Body of pancreas (tissue), 4 donors: Measurements from ENCODE around the gene HBD. TPM values are rescaled to one million over a fixed set of nuclear protein-coding genes. Genes with fewer than 3 reads are reported as not detected.

ENCODE experiments used
- ATAC-seq: fragments of 150-250 bp; one replicate; pipeline ENCODE4 v1.9.1; 2016
- DNase-seq, 4 donors: peaks; one replicate each; pipeline ENCODE4 v3.0.0-alpha.2; 2019
- H3K27ac ChIP-seq, 4 donors: fragments of 200-600 bp; sonication (generic); 1 replicate in 3 of 4; 2 replicates in 1 of 4; pipeline versions ENCODE4 v1.5.1 to v1.6.1; 2016 to 2019; ENCODE audit warnings: mild to moderate bottlenecking in 1 of 4, mixed read lengths in 1 of 4, moderate library complexity in 1 of 4
- H3K27me3 ChIP-seq, 2 donors: fragments of 200-600 bp; sonication (generic); one replicate each; pipeline ENCODE4 v1.6.0; 2016; ENCODE audit warnings: mild to moderate bottlenecking in 1 of 2
- H3K36me3 ChIP-seq, 2 donors: fragments of 200-600 bp; sonication (generic); replicated peaks in 1 of 2; 2 replicates each; pipeline ENCODE4 v1.5.1; 2016; ENCODE audit warnings: low read depth in 2 of 2; ENCODE audit not compliant: insufficient read depth in 1 of 2
- H3K4me1 ChIP-seq: fragments of 200-600 bp; sonication (generic); one replicate; pipeline ENCODE4 v1.6.0; 2016
- H3K4me3 ChIP-seq, 2 donors: fragments of 200-600 bp; sonication (generic); 1 replicate in 1 of 2; 2 replicates in 1 of 2; pipeline ENCODE4 v1.5.1; 2016 to 2019
- H3K9me3 ChIP-seq, 3 donors: fragments of 200-600 bp; sonication (generic); 1 replicate in 2 of 3; 2 replicates in 1 of 3; pipeline ENCODE4 v1.5.1; 2016
- CTCF ChIP-seq, 7 experiments: fragments of 450-650 bp in 4 of 7; fragments of 200-600 bp in 3 of 7; sonication (generic) in 3 of 7; IDR thresholded peaks; one replicate each; pipeline ENCODE4 v1.5.1; 2016 to 2019; ENCODE audit warnings: antibody characterized with exemption in 7 of 7
- POLR2A ChIP-seq, 3 donors: fragments of 450-650 bp; IDR thresholded peaks; one replicate each; pipeline ENCODE4 v1.6.1; 2016; ENCODE audit warnings: antibody characterized with exemption in 3 of 3, mild to moderate bottlenecking in 2 of 3
- WGBS, 2 donors: methylation state at CpG; one replicate each; pipeline ENCODE4 v1.1.5; 2017; 5-methylcytosine and 5-hydroxymethylcytosine counted together
- intact Hi-C: fragments of 100-400 bp; cut with DNase I; formaldehyde crosslinking; loops from one replicate; pipeline ENCODE4 v1.15.1; 2023
- total RNA-seq, 2 donors: library from RNA; depleted of rRNA; stranded (reverse); fragments of >200 nt; gene quantifications; one replicate each; pipeline ENCODE4 v1.1.0, GENCODE V29; 2016

The HBD gene
- total RNA-seq, 2 donors from 2014 or later = not detected

GRCh38 chr11:5275369-5276110, 41.3 kb upstream of the HBD start:
- no peak for TF ChIP-seq POLR2A (IDR thresholded peaks at IDR 0.05)
- no peak for TF ChIP-seq CTCF (IDR thresholded peaks at IDR 0.05)
- ATAC-seq (no peak), DNase-seq (no peak)
- H3K36me3 ChIP-seq = no peaks in the 10 kb centered on the region
- 74 to 77% methylated on average over 6 of the region's 6 CpGs for WGBS, 2 donors
- no peaks in the 10 kb centered on the region for H3K4me1 ChIP-seq
- H3K27ac ChIP-seq = no peak overlapping the region
- no peak overlapping the region for H3K4me3 ChIP-seq
- intact Hi-C loops = no loop called here
- no peaks in the 10 kb centered on the region for H3K9me3 ChIP-seq
- H3K27me3 ChIP-seq = no peaks in the 10 kb centered on the region

- H3K27ac ChIP-seq = no peak overlapping the region
- no peaks in the 10 kb centered on the region for H3K4me1 ChIP-seq
- no peaks in the 10 kb centered on the region for H3K9me3 ChIP-seq
- ATAC-seq (no peak), DNase-seq (no peak)
- no peak overlapping the region for H3K4me3 ChIP-seq
- WGBS, 2 donors = 41 to 47% methylated on average over 5 of the region's 5 CpGs
- intact Hi-C loops = no loop called here
- TF ChIP-seq POLR2A (IDR thresholded peaks at IDR 0.05) = no peak
- no peaks in the 10 kb centered on the region for H3K36me3 ChIP-seq
- no peaks in the 10 kb centered on the region for H3K27me3 ChIP-seq
Measured at GRCh38 chr11:5274395-5274794, 40.1 kb upstream of the HBD start.

GRCh38 chr11:5272395-5273017, 38.2 kb upstream of the HBD start:
- WGBS, 2 donors = 62 to 69% methylated on average over 4 of the region's 4 CpGs
- H3K4me3 ChIP-seq = no peak overlapping the region

GRCh38 chr11:5269715-5270147, 35.4 kb upstream of the HBD start, which contains the start of gene HBE1:
Gene HBE1 (minus strand): TSS chr11:5269945. CDS start chr11:5269890, 55 bp downstream.
- Histone ChIP-seq H3K9me3 (no peaks in the 10 kb centered on the region), H3K27me3 (no peaks in the 10 kb centered on the region), H3K4me3 (no peak within 1 kb of the TSS), H3K27ac (no peak within 1 kb of the TSS), H3K36me3 (no peaks in the 10 kb centered on the region), H3K4me1 (no peaks in the 10 kb centered on the region)
- DNase-seq (no peak), ATAC-seq (no peak)
- TF ChIP-seq CTCF (IDR thresholded peaks at IDR 0.05) (no peak), POLR2A (IDR thresholded peaks at IDR 0.05) (no peak)
- WGBS, 2 donors = 55 to 63% methylated on average over 4 of the region's 4 CpGs
- intact Hi-C loops = no loop called here

More at GRCh38 chr11:5272395-5273017, 38.2 kb upstream of the HBD start:
- ATAC-seq (no peak), DNase-seq (no peak)
- intact Hi-C loops = no loop called here
- no peaks in the 10 kb centered on the region for H3K9me3 ChIP-seq
- H3K4me1 ChIP-seq = no peaks in the 10 kb centered on the region
- no peaks in the 10 kb centered on the region for H3K36me3 ChIP-seq
- H3K27me3 ChIP-seq = no peaks in the 10 kb centered on the region
- TF ChIP-seq POLR2A (IDR thresholded peaks at IDR 0.05) (no peak), CTCF (IDR thresholded peaks at IDR 0.05) (no peak)
- H3K27ac ChIP-seq = no peak overlapping the region

GRCh38 chr11:5267033-5267563, 32.8 kb upstream of the HBD start:
- H3K27me3 ChIP-seq = no peaks in the 10 kb centered on the region
- H3K9me3 ChIP-seq = no peaks in the 10 kb centered on the region
- no peaks in the 10 kb centered on the region for H3K4me1 ChIP-seq
- no peak for TF ChIP-seq CTCF (IDR thresholded peaks at IDR 0.05)
- no peak for TF ChIP-seq POLR2A (IDR thresholded peaks at IDR 0.05)
- no peak overlapping the region for H3K27ac ChIP-seq
- 64 to 72% methylated on average over 2 of the region's 2 CpGs for WGBS, 2 donors
- H3K36me3 ChIP-seq = no peaks in the 10 kb centered on the region
- no peak overlapping the region for H3K4me3 ChIP-seq
- ATAC-seq (no peak), DNase-seq (no peak)
- intact Hi-C loops = no loop called here
